Measurements from ENCODE around the gene MGP. TPM values are rescaled to one million over a fixed set of nuclear protein-coding genes. Genes with fewer than 3 reads are reported as not detected.

Gene MGP
- total and polyA plus RNA-seq, 2 of the 8 experiments (the other 6 are each of a cell fraction or from before 2014, with no cell fraction given): not detected

- TF ChIP-seq ATF3 (IDR thresholded peaks at IDR 0.05; ENCODE audit: insufficient read depth, low read depth, low read length) (no peak), SRF (IDR thresholded peaks at IDR 0.05; ENCODE audit: low read depth, low read length) (no peak), ATF2 (IDR thresholded peaks at IDR 0.05; ENCODE audit: low read length) (no peak), CREB1 (IDR thresholded peaks at IDR 0.05) (no peak)
Observed at GRCh38 chr12:14880890-14881453, 4.7 kb downstream of the MGP start (continued).

All from H1 (cell line).